ENCODE results near the gene PTOV1.

PTOV1 gene

DNA sequence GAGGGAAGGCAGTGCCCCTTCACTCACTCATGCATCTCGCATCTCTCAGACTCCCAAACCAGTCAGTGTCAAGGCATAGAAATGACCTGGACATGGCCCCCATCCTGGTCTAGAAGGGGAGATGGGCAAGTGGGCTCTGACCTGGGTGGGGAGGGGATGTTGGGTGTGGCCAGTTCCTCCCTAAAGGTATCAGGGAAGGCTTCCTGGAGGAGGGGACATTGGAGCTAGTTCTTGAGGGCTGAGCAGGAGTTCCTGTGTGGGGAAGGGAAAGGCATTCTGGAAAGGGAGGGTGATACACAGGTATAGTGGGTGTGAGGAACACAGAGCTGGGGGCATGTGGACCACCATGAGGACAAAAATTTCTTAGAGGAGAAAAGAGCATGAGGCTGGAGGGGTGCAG, 41.8 kb downstream of the PTOV1 start:
- no peak for FAIRE-seq

DNA sequence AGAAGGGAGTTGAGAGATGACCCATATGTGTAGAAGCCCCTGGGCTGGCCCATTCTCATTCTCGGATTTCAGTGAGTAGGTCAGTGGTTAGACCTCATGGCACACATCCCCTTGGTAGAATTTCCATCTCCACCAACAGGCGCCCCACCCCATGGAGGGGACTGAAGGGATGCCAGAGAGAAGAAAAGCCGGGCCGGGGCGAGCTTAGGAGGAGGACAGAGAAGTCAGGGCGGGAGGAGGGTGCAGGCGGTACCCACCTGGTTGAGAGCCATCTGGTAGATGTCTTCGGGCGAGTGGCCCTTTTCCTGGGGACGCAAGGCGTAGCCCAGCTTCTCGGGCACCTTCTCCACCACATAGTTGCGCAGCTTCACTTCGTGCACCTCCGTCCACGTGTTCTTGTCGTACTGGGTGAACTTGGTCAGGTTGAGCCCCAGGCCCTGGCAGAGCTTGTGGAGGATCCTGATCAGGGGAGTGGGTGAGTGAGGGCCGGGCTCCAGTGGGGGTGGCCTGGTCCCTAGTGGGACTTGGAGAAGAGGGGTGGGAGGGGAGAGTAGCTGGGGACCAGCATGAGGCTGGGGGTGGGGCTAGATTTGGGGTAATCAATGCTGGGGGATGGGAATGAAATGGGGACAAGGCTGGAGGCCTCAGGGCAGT, 43.2 kb downstream of the PTOV1 start:
- FAIRE-seq, result no peak

DNA sequence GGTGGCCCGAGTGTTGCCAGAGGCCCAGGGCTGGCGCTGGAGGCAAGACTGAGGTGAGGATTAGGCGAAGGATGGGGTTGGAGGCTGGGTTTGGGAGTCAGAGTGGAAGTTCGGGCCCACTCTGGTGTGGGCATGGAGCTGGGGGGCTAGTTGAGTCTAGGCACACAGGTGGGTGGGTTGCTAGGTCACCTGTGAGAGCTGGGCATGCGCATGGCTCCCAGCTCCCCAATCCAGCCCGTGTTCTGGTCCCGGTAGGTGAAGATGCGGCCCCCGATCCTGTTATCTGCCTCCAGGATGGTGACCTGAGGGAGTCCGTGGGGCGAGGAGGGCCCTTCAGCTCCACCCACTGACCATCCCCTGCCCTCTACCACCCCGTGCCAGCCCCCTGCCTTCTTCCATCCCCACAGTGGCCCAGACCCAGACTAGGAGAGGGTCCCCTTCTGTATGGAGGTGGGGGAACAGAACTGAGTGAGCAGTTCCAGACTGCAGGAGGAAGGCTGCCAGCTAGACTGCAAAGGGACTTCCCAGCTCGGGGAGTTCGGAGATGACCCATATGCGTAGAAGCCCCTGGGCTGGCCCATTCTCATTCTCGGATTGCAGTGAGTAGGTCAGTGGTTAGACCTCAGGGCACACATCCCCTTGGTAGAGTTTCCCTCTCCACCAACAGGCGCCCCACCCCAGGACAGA, 44.1 kb downstream of the PTOV1 start:
- FAIRE-seq, result no peak

DNA sequence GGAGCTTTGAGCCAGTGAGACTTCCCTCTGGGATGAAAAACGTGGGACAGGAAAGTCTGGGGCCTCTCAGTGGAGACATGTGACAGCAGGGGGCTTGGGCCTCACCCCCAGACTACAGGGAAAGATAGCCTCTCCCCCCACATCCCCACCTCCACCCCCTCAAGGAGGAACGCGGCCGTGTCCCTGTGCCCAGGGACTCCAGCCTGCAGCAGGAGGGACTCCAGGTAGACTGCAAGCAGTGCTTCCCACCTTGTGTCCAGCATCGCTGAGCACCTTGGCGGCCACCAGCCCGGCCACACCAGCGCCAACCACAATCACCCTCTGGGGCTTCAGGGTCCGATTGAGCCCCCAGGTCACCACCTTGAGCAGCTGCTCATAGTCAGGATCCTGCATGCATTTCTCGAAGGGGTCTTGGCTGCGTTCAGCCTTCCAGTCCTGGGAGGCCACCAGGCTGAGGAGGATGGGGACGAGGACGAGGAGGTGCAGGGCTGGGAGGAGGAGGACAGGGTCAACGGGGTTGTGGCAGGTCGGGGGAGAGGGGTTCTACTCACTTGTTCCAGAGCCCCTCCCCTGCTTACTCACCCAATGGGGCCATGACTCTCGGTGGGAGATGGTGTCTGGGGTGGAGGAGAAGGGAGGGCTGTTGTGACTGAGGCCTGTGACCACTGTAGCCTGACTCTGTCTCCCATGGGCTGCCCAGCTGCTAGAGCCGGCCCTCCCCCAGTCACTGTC, 44.8 kb downstream of the PTOV1 start:
- FAIRE-seq, result no peak

DNA sequence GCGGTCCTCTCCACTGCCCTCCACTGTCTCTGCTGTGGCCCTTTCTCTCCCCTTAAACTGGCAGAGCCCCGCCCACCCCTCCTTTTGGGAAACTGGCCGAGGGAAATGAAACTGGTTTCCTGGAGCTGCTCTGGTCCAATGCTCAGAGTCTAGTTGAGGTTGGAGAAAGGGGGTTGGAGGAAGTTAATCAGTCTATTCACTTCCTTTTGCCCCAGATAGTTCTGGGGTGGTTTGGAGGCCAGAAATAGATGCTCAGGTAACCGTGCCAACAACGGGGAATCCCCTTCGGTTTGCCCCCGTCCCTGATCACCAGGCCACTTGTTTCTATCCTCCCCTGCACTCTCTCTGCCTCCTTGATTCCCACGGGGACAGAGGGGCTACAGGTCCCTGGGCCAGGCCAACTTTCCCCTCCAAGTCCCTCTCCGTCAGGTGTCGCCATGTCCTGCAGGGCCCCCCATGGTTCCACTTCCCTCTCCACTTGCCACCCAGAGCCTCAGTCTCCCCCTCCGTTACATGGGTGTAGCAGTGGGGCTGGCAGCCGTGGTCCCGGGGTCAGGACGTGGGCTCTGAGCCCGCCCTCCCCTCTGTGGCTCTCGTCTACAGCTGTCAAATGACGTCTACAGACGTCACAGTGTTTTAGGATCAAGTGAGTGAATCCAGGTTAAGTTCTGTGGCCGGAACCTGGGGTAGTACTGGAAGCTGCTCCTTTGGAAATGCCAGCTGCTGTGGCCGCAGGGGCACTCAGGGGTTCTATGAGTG, 46.1 kb downstream of the PTOV1 start, which contains the start of gene IL4I1:
Gene IL4I1 (minus strand): TSS at position 25 of the 759 bp plus-strand sequence. CDS start 727 bp downstream, outside the sequence.
- FAIRE-seq, result no peak

DNA sequence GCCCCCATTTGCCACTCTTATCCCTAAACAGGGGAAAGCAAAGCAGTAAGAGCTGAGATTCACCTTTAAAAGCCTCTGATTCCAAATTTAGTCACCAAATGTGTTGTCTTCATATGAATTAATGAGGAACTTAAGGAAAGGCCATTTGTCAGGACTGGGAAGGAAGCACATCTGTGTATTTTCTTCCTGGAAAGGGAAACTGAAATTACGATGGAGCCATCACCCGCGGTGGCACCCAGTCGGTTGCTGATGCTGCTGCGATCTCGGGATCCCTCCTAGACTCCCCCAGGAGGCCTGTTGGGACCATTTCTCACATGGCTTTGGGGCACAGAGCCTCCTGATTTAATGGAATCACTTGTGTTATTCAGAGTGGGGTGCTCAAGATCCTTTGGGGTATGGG, 53.2 kb downstream of the PTOV1 start:
- no peak for FAIRE-seq

DNA sequence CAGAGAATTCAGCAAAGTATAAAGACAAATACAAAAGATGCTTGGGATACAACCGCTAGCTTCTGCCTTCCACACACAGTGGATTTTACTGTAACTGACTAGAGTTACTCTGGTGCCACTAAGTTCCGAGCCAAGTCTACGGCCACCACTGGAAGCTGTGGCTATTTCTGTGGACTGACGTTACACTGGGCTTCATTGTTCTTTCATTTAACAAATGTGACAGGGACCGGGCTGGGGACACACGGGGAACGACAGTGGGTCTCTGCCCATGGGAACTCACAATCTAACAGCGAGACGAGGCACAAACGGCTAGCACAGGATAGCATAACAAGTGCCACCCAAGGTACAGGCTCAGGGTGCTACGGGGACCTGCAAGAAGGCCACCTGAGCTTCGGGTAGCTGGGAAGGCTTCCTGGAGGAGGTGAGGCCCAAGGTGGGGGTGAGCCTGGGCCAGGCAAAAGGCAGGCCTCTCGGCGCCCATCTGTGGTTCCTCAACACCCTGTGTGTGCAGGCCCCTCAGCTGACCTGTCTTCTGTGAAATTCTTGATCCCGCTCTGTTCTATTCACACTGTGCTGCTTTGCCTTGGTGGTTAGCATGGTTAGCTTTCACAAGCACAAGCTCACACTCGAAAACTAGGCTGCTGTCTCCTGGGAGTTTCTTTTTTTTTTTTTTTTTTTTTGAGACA, 56.1 kb downstream of the PTOV1 start:
- FAIRE-seq, result no peak

DNA sequence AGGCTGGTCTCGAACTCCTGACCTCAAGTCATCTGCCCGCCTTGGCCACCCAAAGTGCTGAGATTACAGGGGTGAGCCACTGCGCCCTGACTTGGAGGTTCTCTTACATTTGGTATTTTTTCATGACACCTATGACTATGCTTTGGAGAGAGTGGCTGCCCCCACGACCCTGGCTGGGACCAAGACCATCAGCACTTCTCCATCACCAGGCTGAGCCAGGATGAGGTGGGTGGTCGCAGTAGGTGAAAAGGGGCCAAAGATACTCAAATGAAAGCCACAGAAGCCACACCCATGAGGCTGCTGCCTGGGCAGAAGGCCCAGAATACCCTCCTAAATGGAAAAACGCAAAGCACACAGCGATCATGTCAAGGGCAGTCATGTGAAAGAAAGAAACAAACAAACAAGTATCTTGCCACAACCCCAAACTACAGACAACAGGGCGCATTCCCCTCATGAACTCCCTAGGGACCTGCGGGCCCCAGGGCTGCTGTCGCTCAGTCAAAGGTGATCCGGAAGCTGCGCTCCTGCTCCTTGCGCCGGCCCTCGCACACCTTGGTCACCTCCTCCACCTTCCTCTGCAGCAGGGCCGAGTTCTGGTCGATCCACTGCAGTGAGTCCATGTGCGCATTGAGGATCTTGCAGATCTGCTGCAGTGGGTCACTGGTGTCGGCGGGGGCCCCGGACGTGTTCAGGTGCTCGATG, 56.9 kb downstream of the PTOV1 start:
- no peak for FAIRE-seq

DNA sequence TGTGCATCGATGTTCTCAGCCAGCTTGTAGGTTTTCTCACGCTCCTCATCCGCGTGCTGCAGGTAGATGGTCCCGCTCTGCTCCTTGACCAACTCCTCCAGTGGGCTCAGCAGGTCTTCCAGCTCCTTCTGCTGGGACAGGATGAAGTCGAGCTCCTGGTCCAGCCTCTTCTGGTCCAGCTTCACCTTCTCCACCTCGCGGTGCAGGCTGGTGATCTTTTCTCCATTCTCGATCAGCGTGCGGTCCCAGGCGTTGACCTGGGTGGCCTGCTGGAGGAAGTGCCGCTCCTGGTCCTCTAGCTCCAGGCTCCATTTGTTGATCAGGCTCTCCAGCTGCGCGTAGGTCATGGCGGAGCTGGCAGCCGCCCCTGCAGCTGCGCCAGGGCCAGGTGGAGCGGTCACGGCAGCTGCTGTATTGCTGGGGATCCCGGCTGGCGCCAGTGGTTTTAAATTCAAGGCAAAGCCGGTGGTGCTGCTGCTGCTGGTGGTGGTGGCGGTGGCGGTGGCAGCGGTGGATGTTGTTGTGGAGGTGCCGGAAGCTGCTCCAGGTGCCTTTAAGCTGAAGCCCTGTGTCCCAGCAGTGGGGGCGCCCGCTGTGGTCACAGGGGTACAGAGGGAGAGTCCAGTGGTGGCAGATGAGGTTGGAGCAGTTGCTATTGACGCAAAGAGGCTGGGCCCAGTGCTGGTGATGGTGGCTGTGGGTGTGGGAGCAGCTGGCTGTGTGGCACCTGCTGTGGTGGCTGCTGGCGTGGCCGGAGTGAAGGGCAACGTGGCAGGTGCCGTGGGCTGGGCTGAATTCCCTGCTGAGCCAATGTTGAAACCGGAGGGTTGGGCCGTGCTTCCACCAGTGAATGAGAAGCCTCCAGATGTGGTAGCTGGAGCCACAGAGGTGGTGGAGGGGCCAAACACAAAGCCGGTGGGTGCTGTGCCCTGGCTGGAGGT, 57.8 kb downstream of the PTOV1 start:
- FAIRE-seq, result no peak

DNA sequence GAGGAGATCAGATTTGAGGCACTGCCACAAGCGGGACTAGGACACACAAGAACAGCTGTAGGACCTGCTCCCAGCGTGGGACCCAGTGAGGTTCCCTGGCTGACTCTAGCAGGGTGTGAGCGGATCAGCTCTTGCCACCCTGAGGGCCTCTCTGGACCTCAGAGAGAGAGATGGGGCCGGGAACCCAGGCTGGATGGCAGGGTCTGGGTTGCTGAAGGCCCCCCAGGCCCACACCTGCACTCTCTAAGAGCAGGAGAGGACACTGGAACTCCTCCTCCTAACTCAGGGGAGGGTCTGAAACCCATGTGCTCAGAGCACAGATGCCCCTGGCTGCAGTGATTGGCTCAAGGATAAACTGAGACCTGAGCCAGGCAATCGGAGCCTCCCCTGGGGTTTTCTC, 59.2 kb downstream of the PTOV1 start:
- no peak for FAIRE-seq

All from A204.1 (cell line).